Measurements from ENCODE around the gene VPS33B. TPM values are rescaled to one million over a fixed set of nuclear protein-coding genes. Genes with fewer than 3 reads are reported as not detected.

VPS33B gene
- total and polyA plus RNA-seq, 4 donors = 1.3 to 8.9 (median 4.5) TPM

DNA sequence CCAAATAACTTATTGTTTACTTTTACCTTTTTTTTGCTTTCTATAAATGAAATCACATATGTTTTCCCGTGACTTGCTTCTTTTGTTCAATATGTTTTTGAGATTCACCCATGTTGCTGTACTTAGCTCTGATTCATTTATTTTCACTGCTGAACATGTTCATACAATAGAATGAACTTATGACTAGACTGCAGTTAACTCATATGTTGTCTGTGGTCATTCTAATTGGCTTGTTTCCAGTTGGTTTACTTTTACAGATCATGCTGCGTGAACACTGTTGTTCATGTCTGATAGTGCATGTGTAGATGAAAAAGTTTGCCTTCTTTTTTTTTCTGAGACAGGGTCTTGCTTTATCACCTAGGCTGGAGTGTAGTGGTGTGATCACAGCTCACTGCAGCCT, 46.0 kb upstream of the VPS33B start:
- WGBS = 95% methylated on average over 2 of the region's 2 CpGs
- H3K27me3 ChIP-seq (ENCODE audit: control insufficient read depth in 4 of 4, insufficient read depth in 4 of 4, low read length in 3 of 4) = peaks cover 0 to 2% (median 0%) of the 10 kb centered on the region in 4 donors
- no peak overlapping the region for H3K4me3 ChIP-seq (ENCODE audit: low read depth in 1 of 3, low read length in 3 of 3)
- no peaks in the 10 kb centered on the region for H3K9me3 ChIP-seq (ENCODE audit: control insufficient read depth in 4 of 4, low read length in 3 of 4)
- no peaks in the 10 kb centered on the region for H3K36me3 ChIP-seq (ENCODE audit: control insufficient read depth in 4 of 4, insufficient read depth in 3 of 4, low read depth in 1 of 4, low read length in 3 of 4)
- H3K4me1 ChIP-seq (ENCODE audit: control insufficient read depth in 4 of 4, insufficient read depth in 4 of 4, low read length in 3 of 4) = no peaks in the 10 kb centered on the region
- no peak for DNase-seq (ENCODE audit: low spot score)
- no peak overlapping the region for H3K9ac ChIP-seq (ENCODE audit: low read depth in 1 of 2, low read length in 2 of 2)
- no peak overlapping the region for H3K27ac ChIP-seq (ENCODE audit: low read depth in 1 of 2, low read length in 2 of 2)
- TF ChIP-seq, protein P1, sequence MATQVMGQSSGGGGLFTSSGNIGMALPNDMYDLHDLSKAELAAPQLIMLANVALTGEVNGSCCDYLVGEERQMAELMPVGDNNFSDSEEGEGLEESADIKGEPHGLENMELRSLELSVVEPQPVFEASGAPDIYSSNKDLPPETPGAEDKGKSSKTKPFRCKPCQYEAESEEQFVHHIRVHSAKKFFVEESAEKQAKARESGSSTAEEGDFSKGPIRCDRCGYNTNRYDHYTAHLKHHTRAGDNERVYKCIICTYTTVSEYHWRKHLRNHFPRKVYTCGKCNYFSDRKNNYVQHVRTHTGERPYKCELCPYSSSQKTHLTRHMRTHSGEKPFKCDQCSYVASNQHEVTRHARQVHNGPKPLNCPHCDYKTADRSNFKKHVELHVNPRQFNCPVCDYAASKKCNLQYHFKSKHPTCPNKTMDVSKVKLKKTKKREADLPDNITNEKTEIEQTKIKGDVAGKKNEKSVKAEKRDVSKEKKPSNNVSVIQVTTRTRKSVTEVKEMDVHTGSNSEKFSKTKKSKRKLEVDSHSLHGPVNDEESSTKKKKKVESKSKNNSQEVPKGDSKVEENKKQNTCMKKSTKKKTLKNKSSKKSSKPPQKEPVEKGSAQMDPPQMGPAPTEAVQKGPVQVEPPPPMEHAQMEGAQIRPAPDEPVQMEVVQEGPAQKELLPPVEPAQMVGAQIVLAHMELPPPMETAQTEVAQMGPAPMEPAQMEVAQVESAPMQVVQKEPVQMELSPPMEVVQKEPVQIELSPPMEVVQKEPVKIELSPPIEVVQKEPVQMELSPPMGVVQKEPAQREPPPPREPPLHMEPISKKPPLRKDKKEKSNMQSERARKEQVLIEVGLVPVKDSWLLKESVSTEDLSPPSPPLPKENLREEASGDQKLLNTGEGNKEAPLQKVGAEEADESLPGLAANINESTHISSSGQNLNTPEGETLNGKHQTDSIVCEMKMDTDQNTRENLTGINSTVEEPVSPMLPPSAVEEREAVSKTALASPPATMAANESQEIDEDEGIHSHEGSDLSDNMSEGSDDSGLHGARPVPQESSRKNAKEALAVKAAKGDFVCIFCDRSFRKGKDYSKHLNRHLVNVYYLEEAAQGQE (IDR thresholded peaks at IDR 0.05) = no peak
- no peak for TF ChIP-seq TAF1 (conservative IDR thresholded peaks at IDR 0.05)
- TF ChIP-seq HNF4G (IDR thresholded peaks at IDR 0.05) = no peak
- TF ChIP-seq, protein P2, sequence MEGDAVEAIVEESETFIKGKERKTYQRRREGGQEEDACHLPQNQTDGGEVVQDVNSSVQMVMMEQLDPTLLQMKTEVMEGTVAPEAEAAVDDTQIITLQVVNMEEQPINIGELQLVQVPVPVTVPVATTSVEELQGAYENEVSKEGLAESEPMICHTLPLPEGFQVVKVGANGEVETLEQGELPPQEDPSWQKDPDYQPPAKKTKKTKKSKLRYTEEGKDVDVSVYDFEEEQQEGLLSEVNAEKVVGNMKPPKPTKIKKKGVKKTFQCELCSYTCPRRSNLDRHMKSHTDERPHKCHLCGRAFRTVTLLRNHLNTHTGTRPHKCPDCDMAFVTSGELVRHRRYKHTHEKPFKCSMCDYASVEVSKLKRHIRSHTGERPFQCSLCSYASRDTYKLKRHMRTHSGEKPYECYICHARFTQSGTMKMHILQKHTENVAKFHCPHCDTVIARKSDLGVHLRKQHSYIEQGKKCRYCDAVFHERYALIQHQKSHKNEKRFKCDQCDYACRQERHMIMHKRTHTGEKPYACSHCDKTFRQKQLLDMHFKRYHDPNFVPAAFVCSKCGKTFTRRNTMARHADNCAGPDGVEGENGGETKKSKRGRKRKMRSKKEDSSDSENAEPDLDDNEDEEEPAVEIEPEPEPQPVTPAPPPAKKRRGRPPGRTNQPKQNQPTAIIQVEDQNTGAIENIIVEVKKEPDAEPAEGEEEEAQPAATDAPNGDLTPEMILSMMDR (IDR thresholded peaks at IDR 0.05; ENCODE audit: low read depth, low read length, missing input control) = no peak
- no peak for TF ChIP-seq JUND (IDR thresholded peaks at IDR 0.05)
- TF ChIP-seq, protein P3, sequence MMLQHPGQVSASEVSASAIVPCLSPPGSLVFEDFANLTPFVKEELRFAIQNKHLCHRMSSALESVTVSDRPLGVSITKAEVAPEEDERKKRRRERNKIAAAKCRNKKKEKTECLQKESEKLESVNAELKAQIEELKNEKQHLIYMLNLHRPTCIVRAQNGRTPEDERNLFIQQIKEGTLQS (IDR thresholded peaks at IDR 0.05) = no peak
- TF ChIP-seq NR2F2 (IDR thresholded peaks at IDR 0.05) = no peak
- TF ChIP-seq RXRA (IDR thresholded peaks at IDR 0.05) = no peak
- TF ChIP-seq, protein P4, sequence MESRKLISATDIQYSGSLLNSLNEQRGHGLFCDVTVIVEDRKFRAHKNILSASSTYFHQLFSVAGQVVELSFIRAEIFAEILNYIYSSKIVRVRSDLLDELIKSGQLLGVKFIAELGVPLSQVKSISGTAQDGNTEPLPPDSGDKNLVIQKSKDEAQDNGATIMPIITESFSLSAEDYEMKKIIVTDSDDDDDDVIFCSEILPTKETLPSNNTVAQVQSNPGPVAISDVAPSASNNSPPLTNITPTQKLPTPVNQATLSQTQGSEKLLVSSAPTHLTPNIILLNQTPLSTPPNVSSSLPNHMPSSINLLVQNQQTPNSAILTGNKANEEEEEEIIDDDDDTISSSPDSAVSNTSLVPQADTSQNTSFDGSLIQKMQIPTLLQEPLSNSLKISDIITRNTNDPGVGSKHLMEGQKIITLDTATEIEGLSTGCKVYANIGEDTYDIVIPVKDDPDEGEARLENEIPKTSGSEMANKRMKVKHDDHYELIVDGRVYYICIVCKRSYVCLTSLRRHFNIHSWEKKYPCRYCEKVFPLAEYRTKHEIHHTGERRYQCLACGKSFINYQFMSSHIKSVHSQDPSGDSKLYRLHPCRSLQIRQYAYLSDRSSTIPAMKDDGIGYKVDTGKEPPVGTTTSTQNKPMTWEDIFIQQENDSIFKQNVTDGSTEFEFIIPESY (IDR thresholded peaks at IDR 0.05) = no peak
- no peak for TF ChIP-seq YY1 (IDR thresholded peaks at IDR 0.05)
- TF ChIP-seq RAD21 (IDR thresholded peaks at IDR 0.05) = no peak
- TF ChIP-seq FOXA2 (IDR thresholded peaks at IDR 0.05) = no peak
- no peak for TF ChIP-seq EGR1 (IDR thresholded peaks at IDR 0.05; ENCODE audit: low read depth in 2 of 2)
- TF ChIP-seq SP1 (IDR thresholded peaks at IDR 0.05) = no peak
- TF ChIP-seq, protein P5, sequence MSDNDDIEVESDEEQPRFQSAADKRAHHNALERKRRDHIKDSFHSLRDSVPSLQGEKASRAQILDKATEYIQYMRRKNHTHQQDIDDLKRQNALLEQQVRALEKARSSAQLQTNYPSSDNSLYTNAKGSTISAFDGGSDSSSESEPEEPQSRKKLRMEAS (IDR thresholded peaks at IDR 0.05) = no peak

DNA sequence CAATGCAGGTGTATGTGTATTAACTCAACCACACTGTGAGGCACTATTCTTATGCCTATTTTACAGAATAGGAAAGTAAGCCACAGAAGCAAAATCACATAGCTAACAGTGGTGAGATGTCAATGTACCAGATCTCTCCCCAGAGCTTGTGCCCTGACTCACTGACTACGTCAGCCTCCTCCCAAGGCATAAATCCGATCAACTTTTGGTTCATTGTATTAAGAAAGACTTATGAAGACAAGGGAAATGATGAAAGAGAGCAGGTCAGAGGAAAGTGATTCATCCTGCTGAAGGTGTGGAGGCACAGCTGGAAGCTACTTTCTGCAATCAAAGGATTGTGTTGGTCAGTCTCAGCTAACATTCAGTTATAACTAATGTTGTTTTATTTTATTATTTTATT, 44.6 kb upstream of the VPS33B start:
- Histone ChIP-seq H3K27ac (ENCODE audit: low read depth in 1 of 2, low read length in 2 of 2) (no peak overlapping the region), H3K9ac (ENCODE audit: low read depth in 1 of 2, low read length in 2 of 2) (no peak overlapping the region), H3K4me1 (ENCODE audit: control insufficient read depth in 4 of 4, insufficient read depth in 4 of 4, low read length in 3 of 4) (no peaks in the 10 kb centered on the region), H3K27me3 (ENCODE audit: control insufficient read depth in 4 of 4, insufficient read depth in 4 of 4, low read length in 3 of 4) (peaks cover 0 to 2% (median 0%) of the 10 kb centered on the region in 4 donors), H3K4me3 (ENCODE audit: low read depth in 1 of 3, low read length in 3 of 3) (no peak overlapping the region), H3K36me3 (ENCODE audit: control insufficient read depth in 4 of 4, insufficient read depth in 3 of 4, low read depth in 1 of 4, low read length in 3 of 4) (no peaks in the 10 kb centered on the region), H3K9me3 (ENCODE audit: control insufficient read depth in 4 of 4, low read length in 3 of 4) (no peaks in the 10 kb centered on the region)
- no peak for DNase-seq (ENCODE audit: low spot score)
- WGBS = 91% methylated on average over 2 of the region's 2 CpGs
- TF ChIP-seq, protein P3 (IDR thresholded peaks at IDR 0.05) = no peak
- TF ChIP-seq FOXA2 (IDR thresholded peaks at IDR 0.05) (no peak), SP1 (IDR thresholded peaks at IDR 0.05) (no peak), JUND (IDR thresholded peaks at IDR 0.05) (no peak), HNF4A (conservative IDR thresholded peaks at IDR 0.05) (no peak), YY1 (IDR thresholded peaks at IDR 0.05) (no peak), GABPA (IDR thresholded peaks at IDR 0.05 in 1 of 2, conservative IDR thresholded peaks at IDR 0.05 in 1 of 2) (no peak), RAD21 (IDR thresholded peaks at IDR 0.05) (no peak), NR2F2 (IDR thresholded peaks at IDR 0.05) (no peak), EGR1 (IDR thresholded peaks at IDR 0.05; ENCODE audit: low read depth in 2 of 2) (no peak), RXRA (IDR thresholded peaks at IDR 0.05) (no peak)
- TF ChIP-seq, protein P4 (IDR thresholded peaks at IDR 0.05) = no peak
- TF ChIP-seq, protein P1 (IDR thresholded peaks at IDR 0.05) = no peak
